Mucosa of descending colon (tissue), 3 donors: ENCODE measurements around the gene GABRG3. TPM values are rescaled to one million over a fixed set of nuclear protein-coding genes. Genes with fewer than 3 reads are reported as not detected.
"Not testable (repeated sequence)": the region's sequence is repeated elsewhere in the genome, so short reads cannot be mapped to it uniquely, and the experiment has no call there.

Experiments
- ATAC-seq: fragments of 200-7000 bp; cut with Tn5 transposase; one replicate; pipeline ENCODE4 v1.9.1; 2020; ENCODE audit warnings: mild to moderate bottlenecking, moderate library complexity
- DNase-seq, 3 donors: peaks; one replicate each; pipeline ENCODE4 v3.0.0-alpha.2; 2020
- H3K36me3 ChIP-seq: fragments of 200-600 bp; one replicate; pipeline ENCODE4 v1.8.0; 2021; ENCODE audit warnings: low read depth, mild to moderate bottlenecking
- H3K4me1 ChIP-seq: fragments of 200-600 bp; one replicate; pipeline ENCODE4 v1.8.0; 2021; ENCODE audit warnings: low read depth, mild to moderate bottlenecking
- H3K4me3 ChIP-seq: fragments of 200-600 bp; one replicate; pipeline ENCODE4 v1.8.0; 2021; ENCODE audit warnings: mild to moderate bottlenecking
- H3K9me3 ChIP-seq: fragments of 200-600 bp; one replicate; pipeline ENCODE4 v1.8.0; 2021; ENCODE audit warnings: mild to moderate bottlenecking
- intact Hi-C, 2 donors: fragments of 100-400 bp; cut with DNase I in 1 of 2; cut with micrococcal nuclease in 1 of 2; formaldehyde crosslinking; loops; one replicate each; pipeline versions ENCODE4 v1.11.0 to v1.11.1; 2022; cut with DNase I, micrococcal nuclease
- total RNA-seq, 3 donors: library from RNA; stranded (reverse); fragmentation: NEBNext Ultra II Directional in 2 of 3; extraction: Animal tissue kit (Norgen Biotek cat#: 25700) in 2 of 3; gene quantifications; one replicate each; pipeline versions ENCODE4 v1.2.1 to v1.2.4, GENCODE V29; 2021 to 2023
- TF ChIP-seq, protein P1 (sequence below): fragments of 200-600 bp; IDR thresholded peaks from one replicate; pipeline ENCODE4 v1.8.0; 2022; ENCODE audit warnings: antibody characterized with exemption, mild to moderate bottlenecking
- donor health status: DM: no; HTN: no; CAD: no; lungs with moderate emphysema.
- donor health status: DM: no; HTN: no; CAD: no.
- donor health status: DM: no; HTN: yes; CAD: no.

Gene GABRG3
- total RNA-seq, 3 donors from 2014 or later = 0.03 TPM; not detected in 2

DNA sequence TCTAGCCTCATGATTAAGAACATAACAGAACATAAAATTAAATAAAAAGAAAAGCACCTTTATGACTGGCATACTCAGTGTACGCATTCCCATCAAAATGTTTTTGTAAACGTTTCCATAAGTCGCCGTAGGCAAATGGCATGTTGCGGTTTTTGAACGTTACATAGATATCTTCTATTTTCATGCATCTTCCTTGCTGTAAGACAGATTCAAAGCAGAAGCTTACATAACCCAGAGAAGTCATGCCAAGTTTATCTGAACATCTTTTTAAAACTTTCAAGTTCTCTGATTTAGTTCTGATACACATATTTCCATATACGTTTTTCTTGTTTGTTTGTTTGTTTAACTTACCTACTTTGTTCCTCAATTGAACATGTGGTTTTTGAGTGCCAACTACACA is 388.6 kb downstream of the GABRG3 start:
- no peaks in the 10 kb centered on the region for H3K36me3 ChIP-seq
- no peaks in the 10 kb centered on the region for H3K4me1 ChIP-seq
- no peak overlapping the region for H3K4me3 ChIP-seq
- intact Hi-C loops = no loop called here
- peaks cover 80% of the 10 kb centered on the region for H3K9me3 ChIP-seq
- DNase-seq (no peak), ATAC-seq (no peak)
- TF ChIP-seq, protein P1, sequence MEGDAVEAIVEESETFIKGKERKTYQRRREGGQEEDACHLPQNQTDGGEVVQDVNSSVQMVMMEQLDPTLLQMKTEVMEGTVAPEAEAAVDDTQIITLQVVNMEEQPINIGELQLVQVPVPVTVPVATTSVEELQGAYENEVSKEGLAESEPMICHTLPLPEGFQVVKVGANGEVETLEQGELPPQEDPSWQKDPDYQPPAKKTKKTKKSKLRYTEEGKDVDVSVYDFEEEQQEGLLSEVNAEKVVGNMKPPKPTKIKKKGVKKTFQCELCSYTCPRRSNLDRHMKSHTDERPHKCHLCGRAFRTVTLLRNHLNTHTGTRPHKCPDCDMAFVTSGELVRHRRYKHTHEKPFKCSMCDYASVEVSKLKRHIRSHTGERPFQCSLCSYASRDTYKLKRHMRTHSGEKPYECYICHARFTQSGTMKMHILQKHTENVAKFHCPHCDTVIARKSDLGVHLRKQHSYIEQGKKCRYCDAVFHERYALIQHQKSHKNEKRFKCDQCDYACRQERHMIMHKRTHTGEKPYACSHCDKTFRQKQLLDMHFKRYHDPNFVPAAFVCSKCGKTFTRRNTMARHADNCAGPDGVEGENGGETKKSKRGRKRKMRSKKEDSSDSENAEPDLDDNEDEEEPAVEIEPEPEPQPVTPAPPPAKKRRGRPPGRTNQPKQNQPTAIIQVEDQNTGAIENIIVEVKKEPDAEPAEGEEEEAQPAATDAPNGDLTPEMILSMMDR = no peak

DNA sequence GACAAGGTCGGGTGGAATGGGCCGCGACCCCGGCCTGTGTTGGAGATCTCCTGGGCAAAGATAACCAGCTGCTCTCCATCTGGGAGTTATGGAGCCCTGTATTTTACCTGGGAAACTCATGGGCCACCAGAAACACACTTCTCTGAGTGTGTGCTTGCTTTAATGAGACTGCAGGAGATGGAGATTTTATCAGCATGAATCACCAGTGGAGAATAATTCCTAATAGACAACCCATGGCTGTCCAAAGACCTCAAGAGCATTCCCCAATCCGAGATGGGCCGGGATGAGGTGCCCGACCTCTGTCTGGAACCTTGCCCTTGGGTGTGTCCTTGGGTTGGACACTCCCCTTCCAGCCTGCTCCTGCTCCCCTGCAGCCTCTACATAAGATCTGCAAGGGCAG is 389.3 kb downstream of the GABRG3 start:
- Histone ChIP-seq H3K4me1 (no peaks in the 10 kb centered on the region), H3K9me3 (peaks cover 78% of the 10 kb centered on the region), H3K4me3 (no peak overlapping the region), H3K36me3 (no peaks in the 10 kb centered on the region)
- intact Hi-C loops = no loop called here
- no peak for ATAC-seq
- TF ChIP-seq, protein P1 = no peak
- DNase-seq = no peak

GRCh38 chr15:27361438-27361837 is 390.5 kb downstream of the GABRG3 start:
- Histone ChIP-seq H3K36me3 (no peaks in the 10 kb centered on the region), H3K4me1 (no peaks in the 10 kb centered on the region), H3K9me3 (peaks cover 72% of the 10 kb centered on the region), H3K4me3 (no peak overlapping the region)
- ATAC-seq = no peak
- TF ChIP-seq, protein P1 = no peak
- intact Hi-C loops = no loop called here
- no peak for DNase-seq

GRCh38 chr15:27365456-27365855 is 394.5 kb downstream of the GABRG3 start:
- no peak for ATAC-seq
- DNase-seq = no peak
- intact Hi-C loops = no loop called here

GRCh38 chr15:27377391-27377790 is 406.4 kb downstream of the GABRG3 start:
- H3K36me3 ChIP-seq, ATAC-seq, H3K4me1 ChIP-seq, H3K4me3 ChIP-seq, intact Hi-C loops, DNase-seq: not testable (repeated sequence)
- H3K9me3 ChIP-seq = peaks cover 44% of the 10 kb centered on the region

More at GRCh38 chr15:27365456-27365855, 394.5 kb downstream of the GABRG3 start:
- Histone ChIP-seq H3K4me1 (no peaks in the 10 kb centered on the region), H3K4me3 (no peak overlapping the region), H3K36me3 (no peaks in the 10 kb centered on the region), H3K9me3 (peaks cover 60% of the 10 kb centered on the region)
- TF ChIP-seq, protein P1 = no peak

GRCh38 chr15:27382361-27383025 is 411.5 kb downstream of the GABRG3 start:
- DNase-seq (no peak), ATAC-seq (no peak)
- Histone ChIP-seq H3K36me3 (no peaks in the 10 kb centered on the region), H3K9me3 (peaks cover 56% of the 10 kb centered on the region), H3K4me1 (no peaks in the 10 kb centered on the region), H3K4me3 (no peak overlapping the region)
- intact Hi-C loops = no loop called here
- TF ChIP-seq, protein P1 = no peak
